HepG2 (cell line): ENCODE results near the gene HYAL1. TPM values are rescaled to one million over a fixed set of nuclear protein-coding genes. Genes with fewer than 3 reads are reported as not detected.

Source experiments
- EZH2 ChIP-seq: conservative IDR thresholded peaks from 2 replicates; pipeline ENCODE4 v1.6.1; 2012; ENCODE audit warnings: mild to moderate bottlenecking, low read depth, low read length, moderate library complexity
- MED1 ChIP-seq: sonication (generic); formaldehyde crosslinking; IDR thresholded peaks from 2 replicates; pipeline ENCODE4 v1.4.0; 2020; ENCODE audit warnings: missing genetic modification reagents
- PHB2 ChIP-seq: fragments of 450-650 bp; IDR thresholded peaks from 2 replicates; pipeline ENCODE4 v1.6.1; 2018; ENCODE audit not compliant: partially characterized antibody
- PHF8 ChIP-seq: sonication (generic); formaldehyde crosslinking; IDR thresholded peaks from 2 replicates; pipeline ENCODE4 v1.5.0; 2020; ENCODE audit warnings: missing genetic modification reagents
- POLR2AphosphoS2 ChIP-seq: IDR thresholded peaks from 2 replicates; pipeline ENCODE4 v1.6.1; 2011; ENCODE audit warnings: low read depth, low read length, improper control_type of control experiment
- RCOR2 ChIP-seq: IDR thresholded peaks from 2 replicates; pipeline ENCODE4 v1.6.1; 2016; ENCODE audit warnings: missing biosample characterization, missing genetic modification reagents
- ZIK1 ChIP-seq: sonication (generic); formaldehyde crosslinking; IDR thresholded peaks from 2 replicates; pipeline ENCODE4 v1.5.0; 2020; ENCODE audit warnings: mild to moderate bottlenecking, low read depth, missing genetic modification reagents, borderline replicate concordance
- ZNF264 ChIP-seq: sonication (generic); formaldehyde crosslinking; IDR thresholded peaks from 2 replicates; pipeline ENCODE4 v1.4.0; 2020; ENCODE audit warnings: missing genetic modification reagents
- ZNF33A ChIP-seq: sonication (generic); formaldehyde crosslinking; IDR thresholded peaks from 2 replicates; pipeline ENCODE4 v1.5.1; 2020; ENCODE audit warnings: missing genetic modification reagents, mild to moderate bottlenecking, moderate library complexity, borderline replicate concordance
- ZNF614 ChIP-seq: IDR thresholded peaks from 2 replicates; pipeline ENCODE4 v1.6.1; 2018; ENCODE audit warnings: missing biosample characterization, missing genetic modification reagents, inconsistent platforms, borderline replicate concordance
- ZNF891 ChIP-seq: sonication (generic); formaldehyde crosslinking; IDR thresholded peaks from 2 replicates; pipeline ENCODE4 v1.5.0; 2020; ENCODE audit warnings: mild to moderate bottlenecking, missing genetic modification reagents
- polyA plus RNA-seq, 8 experiments: library from polyadenylated mRNA; depleted of rRNA in 3 of 8; stranded (reverse) in 7 of 8; unstranded in 1 of 8; fragments of >200 nt; fragmentation: Illumina TruSeq in 4 of 8; extraction: Trizol in 4 of 8; gene quantifications; 2 replicates each; pipeline versions ENCODE4 v1.2.1 to v1.2.3, GENCODE V29; 2011 to 2016; ENCODE audit warnings: low read depth in 4 of 8, missing spikeins in 1 of 8, mixed read lengths in 1 of 8; ENCODE audit not compliant: insufficient read depth in 1 of 8
- total RNA-seq, 5 experiments: library from RNA; depleted of rRNA; stranded (reverse); fragments of >200 nt; fragmentation: Illumina TruSeq; extraction: Trizol; gene quantifications; 2 replicates each; pipeline ENCODE4 v1.2.3, GENCODE V29; 2016; ENCODE audit warnings: low read depth in 1 of 5
- TF ChIP-seq, protein P1 (sequence below): IDR thresholded peaks from 2 replicates; pipeline ENCODE4 v1.4.0; 2020; ENCODE audit warnings: mild to moderate bottlenecking, missing genetic modification reagents
- TF ChIP-seq, protein P2 (sequence below), 2 experiments: sonication (generic) in 1 of 2; formaldehyde crosslinking in 1 of 2; IDR thresholded peaks; 2 replicates each; pipeline versions ENCODE4 v1.5.1 to v1.6.1; 2011 to 2020; ENCODE audit warnings: borderline replicate concordance in 1 of 2, low read depth in 1 of 2, low read length in 1 of 2, mild to moderate bottlenecking in 1 of 2, missing genetic modification reagents in 1 of 2, moderate library complexity in 1 of 2
- TF ChIP-seq, protein P3 (sequence below): sonication (generic); formaldehyde crosslinking; IDR thresholded peaks from 2 replicates; pipeline ENCODE4 v1.4.0; 2020; ENCODE audit warnings: missing genetic modification reagents, borderline replicate concordance
- TF ChIP-seq, protein P4 (sequence below): sonication (generic); formaldehyde crosslinking; IDR thresholded peaks from 2 replicates; pipeline ENCODE4 v1.5.0; 2020; ENCODE audit warnings: missing genetic modification reagents, mild to moderate bottlenecking, borderline replicate concordance

The HYAL1 gene
- total and polyA plus RNA-seq, 2 of the 13 experiments (the other 11 are each of a cell fraction or from before 2014, with no cell fraction given) = 76.5 to 193 TPM

DNA sequence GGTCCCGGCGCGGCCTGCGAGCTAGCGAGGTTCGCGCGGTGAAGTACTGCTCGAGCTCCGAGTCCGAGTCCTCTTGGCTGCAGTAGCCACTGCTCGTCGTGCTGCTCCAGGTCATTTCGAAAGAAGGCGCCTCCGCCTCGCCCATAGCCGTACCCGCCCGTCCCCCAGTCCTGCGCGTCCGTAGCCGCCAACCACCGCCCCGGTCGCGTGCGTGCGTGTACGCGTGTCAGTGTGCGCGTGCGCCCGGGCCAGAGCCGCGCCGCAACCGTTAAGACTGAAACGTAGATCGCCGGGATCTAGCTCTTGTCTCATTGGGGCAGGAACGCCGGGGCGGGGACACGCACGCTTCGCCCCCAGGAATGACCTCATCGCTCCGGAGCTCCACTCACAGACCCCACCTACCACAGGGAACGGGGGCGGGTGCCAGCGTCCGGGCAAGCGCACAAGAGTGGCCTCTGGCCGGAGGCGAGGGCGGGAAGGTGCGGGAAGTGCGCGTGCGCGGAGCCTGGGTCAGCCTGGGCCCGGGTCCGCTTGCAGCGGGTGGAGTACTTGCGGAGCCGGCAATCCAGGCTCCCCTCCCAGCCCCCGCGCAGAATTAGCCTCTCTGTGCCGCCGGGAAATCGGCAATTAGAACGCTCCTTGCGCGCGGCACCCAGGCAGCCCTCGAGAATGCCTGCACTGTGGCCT is 33.9 kb upstream of the HYAL1 start (continued):
- TF ChIP-seq, protein P1, sequence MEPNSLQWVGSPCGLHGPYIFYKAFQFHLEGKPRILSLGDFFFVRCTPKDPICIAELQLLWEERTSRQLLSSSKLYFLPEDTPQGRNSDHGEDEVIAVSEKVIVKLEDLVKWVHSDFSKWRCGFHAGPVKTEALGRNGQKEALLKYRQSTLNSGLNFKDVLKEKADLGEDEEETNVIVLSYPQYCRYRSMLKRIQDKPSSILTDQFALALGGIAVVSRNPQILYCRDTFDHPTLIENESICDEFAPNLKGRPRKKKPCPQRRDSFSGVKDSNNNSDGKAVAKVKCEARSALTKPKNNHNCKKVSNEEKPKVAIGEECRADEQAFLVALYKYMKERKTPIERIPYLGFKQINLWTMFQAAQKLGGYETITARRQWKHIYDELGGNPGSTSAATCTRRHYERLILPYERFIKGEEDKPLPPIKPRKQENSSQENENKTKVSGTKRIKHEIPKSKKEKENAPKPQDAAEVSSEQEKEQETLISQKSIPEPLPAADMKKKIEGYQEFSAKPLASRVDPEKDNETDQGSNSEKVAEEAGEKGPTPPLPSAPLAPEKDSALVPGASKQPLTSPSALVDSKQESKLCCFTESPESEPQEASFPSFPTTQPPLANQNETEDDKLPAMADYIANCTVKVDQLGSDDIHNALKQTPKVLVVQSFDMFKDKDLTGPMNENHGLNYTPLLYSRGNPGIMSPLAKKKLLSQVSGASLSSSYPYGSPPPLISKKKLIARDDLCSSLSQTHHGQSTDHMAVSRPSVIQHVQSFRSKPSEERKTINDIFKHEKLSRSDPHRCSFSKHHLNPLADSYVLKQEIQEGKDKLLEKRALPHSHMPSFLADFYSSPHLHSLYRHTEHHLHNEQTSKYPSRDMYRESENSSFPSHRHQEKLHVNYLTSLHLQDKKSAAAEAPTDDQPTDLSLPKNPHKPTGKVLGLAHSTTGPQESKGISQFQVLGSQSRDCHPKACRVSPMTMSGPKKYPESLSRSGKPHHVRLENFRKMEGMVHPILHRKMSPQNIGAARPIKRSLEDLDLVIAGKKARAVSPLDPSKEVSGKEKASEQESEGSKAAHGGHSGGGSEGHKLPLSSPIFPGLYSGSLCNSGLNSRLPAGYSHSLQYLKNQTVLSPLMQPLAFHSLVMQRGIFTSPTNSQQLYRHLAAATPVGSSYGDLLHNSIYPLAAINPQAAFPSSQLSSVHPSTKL (CRISPR knock-in tag) = peak; percentile 38; the same call in 1 of the 2 replicates
- no peak for TF ChIP-seq ZNF33A (CRISPR knock-in tag)
- no peak for TF ChIP-seq ZNF891
- TF ChIP-seq ZNF264 (CRISPR knock-in tag) = no peak
- TF ChIP-seq ZIK1 (CRISPR knock-in tag) = 0 out of 2 replicates have a peak, but pooled peaks have one; percentile 23
- TF ChIP-seq, protein P2, sequence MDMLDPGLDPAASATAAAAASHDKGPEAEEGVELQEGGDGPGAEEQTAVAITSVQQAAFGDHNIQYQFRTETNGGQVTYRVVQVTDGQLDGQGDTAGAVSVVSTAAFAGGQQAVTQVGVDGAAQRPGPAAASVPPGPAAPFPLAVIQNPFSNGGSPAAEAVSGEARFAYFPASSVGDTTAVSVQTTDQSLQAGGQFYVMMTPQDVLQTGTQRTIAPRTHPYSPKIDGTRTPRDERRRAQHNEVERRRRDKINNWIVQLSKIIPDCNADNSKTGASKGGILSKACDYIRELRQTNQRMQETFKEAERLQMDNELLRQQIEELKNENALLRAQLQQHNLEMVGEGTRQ (IDR thresholded peaks at IDR 0.05; ENCODE audit: low read depth, low read length) = no peak
- TF ChIP-seq, protein P2 (CRISPR knock-in tag; IDR thresholded peaks at IDR 0.05; ENCODE audit: borderline replicate concordance) = peak; percentile 38; the same call in 1 of the 2 replicates
- no peak for TF ChIP-seq ZNF614 (CRISPR knock-in tag)
- TF ChIP-seq, protein P3, sequence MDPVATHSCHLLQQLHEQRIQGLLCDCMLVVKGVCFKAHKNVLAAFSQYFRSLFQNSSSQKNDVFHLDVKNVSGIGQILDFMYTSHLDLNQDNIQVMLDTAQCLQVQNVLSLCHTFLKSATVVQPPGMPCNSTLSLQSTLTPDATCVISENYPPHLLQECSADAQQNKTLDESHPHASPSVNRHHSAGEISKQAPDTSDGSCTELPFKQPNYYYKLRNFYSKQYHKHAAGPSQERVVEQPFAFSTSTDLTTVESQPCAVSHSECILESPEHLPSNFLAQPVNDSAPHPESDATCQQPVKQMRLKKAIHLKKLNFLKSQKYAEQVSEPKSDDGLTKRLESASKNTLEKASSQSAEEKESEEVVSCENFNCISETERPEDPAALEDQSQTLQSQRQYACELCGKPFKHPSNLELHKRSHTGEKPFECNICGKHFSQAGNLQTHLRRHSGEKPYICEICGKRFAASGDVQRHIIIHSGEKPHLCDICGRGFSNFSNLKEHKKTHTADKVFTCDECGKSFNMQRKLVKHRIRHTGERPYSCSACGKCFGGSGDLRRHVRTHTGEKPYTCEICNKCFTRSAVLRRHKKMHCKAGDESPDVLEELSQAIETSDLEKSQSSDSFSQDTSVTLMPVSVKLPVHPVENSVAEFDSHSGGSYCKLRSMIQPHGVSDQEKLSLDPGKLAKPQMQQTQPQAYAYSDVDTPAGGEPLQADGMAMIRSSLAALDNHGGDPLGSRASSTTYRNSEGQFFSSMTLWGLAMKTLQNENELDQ (CRISPR knock-in tag) = no peak
- no peak for TF ChIP-seq POLR2AphosphoS2
- TF ChIP-seq PHF8 = peak; percentile 83
- TF ChIP-seq EZH2 = no peak
- peak; percentile 81 for TF ChIP-seq MED1 (CRISPR knock-in tag)
- TF ChIP-seq PHB2 = no peak
- 0 out of 2 replicates have a peak, but pooled peaks have one; percentile 16 for TF ChIP-seq RCOR2 (CRISPR knock-in tag)
- TF ChIP-seq, protein P4, sequence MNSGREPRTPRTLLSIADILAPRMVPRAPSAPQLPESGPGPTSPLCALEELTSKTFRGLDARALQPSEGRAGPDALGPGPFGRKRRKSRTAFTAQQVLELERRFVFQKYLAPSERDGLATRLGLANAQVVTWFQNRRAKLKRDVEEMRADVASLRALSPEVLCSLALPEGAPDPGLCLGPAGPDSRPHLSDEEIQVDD = 0 out of 2 replicates have a peak, but pooled peaks have one; percentile 24
